GM12891 (cell line): ENCODE measurements around the gene CCNH.

Experiments used
- POLR2A ChIP-seq: IDR thresholded peaks from 2 replicates; pipeline ENCODE4 v1.6.1; 2011; ENCODE audit warnings: low read depth, low read length, control low read depth
- POLR2AphosphoS5 ChIP-seq: IDR thresholded peaks from 2 replicates; pipeline ENCODE4 v1.6.1; 2011; ENCODE audit warnings: low read depth, low read length, control low read depth
- SPI1 ChIP-seq: IDR thresholded peaks from 2 replicates; pipeline ENCODE4 v1.6.1; 2011; ENCODE audit warnings: low read depth, low read length, control low read depth
- TAF1 ChIP-seq: IDR thresholded peaks from 2 replicates; pipeline ENCODE4 v1.6.1; 2011; ENCODE audit warnings: low read depth, low read length, control low read depth

DNA sequence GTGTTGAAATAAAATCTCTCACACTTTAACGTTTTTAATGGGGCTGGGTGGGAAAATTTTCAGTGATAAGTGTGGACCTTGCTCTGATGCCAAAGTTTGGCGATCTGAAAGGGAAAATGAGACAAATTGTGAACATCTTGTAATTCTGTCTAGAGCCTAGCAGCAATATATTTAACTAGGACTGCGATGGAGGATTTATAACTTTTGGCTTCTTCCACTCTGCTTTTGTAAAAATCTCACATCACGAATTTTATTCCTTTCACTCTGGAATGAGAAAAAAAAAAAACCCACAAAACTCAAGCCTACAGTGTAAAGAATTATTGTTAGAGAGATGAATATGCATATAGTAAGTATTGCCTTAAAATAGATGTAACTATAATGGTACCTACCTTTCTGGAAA is 19.9 kb downstream of the CCNH start:
- TF ChIP-seq POLR2AphosphoS5 (no peak), POLR2A (no peak), SPI1 (no peak), TAF1 (no peak)
